Keratinocyte (primary cell): ENCODE results near the gene SLN. TPM values are rescaled to one million over a fixed set of nuclear protein-coding genes. Genes with fewer than 3 reads are reported as not detected.

ENCODE experiments used
- DNase-seq: peaks from one replicate; pipeline ENCODE4 v3.0.0-alpha.2; 2011; ENCODE audit warnings: low read depth, missing footprints, low spot score
- FAIRE-seq: peaks from 2 replicates; lab custom pipeline; 2011; peaks lifted over from hg19 to GRCh38; lab: Jason Lieb, UNC
- H2AFZ ChIP-seq: 2 replicates; pipeline ENCODE4 v1.6.0; 2012; ENCODE audit warnings: low read length, control low read depth, inconsistent platforms; ENCODE audit not compliant: control insufficient read depth
- H3K27ac ChIP-seq: 2 replicates; pipeline ENCODE4 v1.5.1; 2011; ENCODE audit warnings: low read length; ENCODE audit not compliant: control insufficient read depth, insufficient read depth
- H3K27me3 ChIP-seq: 3 replicates; pipeline ENCODE4 v1.6.0; 2011; ENCODE audit warnings: low read length; ENCODE audit not compliant: control insufficient read depth, insufficient read depth; ENCODE audit errors: extremely low read depth
- H3K36me3 ChIP-seq, 2 experiments: 2 replicates in 1 of 2; 3 replicates in 1 of 2; pipeline ENCODE4 v1.5.1; 2011; ENCODE audit warnings: low read length in 2 of 2, mild to moderate bottlenecking in 1 of 2; ENCODE audit not compliant: control insufficient read depth in 2 of 2, insufficient read depth in 2 of 2; ENCODE audit errors: extremely low read depth in 1 of 2
- H3K4me1 ChIP-seq: 3 replicates; pipeline ENCODE4 v1.5.1; 2011; ENCODE audit warnings: low read length; ENCODE audit not compliant: control insufficient read depth, insufficient read depth; ENCODE audit errors: extremely low read depth
- H3K4me2 ChIP-seq: 3 replicates; pipeline ENCODE4 v1.6.0; 2011; ENCODE audit warnings: low read depth, low read length; ENCODE audit not compliant: control insufficient read depth, insufficient read depth; ENCODE audit errors: extremely low read depth
- H3K4me3 ChIP-seq, 3 experiments: fragments of 200-600 bp in 1 of 3; sonication (generic) in 1 of 3; 2 replicates in 2 of 3; 3 replicates in 1 of 3; pipeline ENCODE4 v1.5.1; 2011 to 2016; ENCODE audit warnings: low read length in 3 of 3, mild to moderate bottlenecking in 3 of 3, control low read depth in 2 of 3, inconsistent platforms in 1 of 3, low read depth in 1 of 3, mixed read lengths in 1 of 3, mixed run types in 1 of 3, moderate library complexity in 1 of 3; ENCODE audit not compliant: control insufficient read depth in 2 of 3, insufficient read depth in 2 of 3; ENCODE audit errors: extremely low read depth in 1 of 3
- H3K79me2 ChIP-seq: 2 replicates; pipeline ENCODE4 v1.6.0; 2012; ENCODE audit warnings: low read length; ENCODE audit not compliant: control insufficient read depth, insufficient read depth
- H3K9ac ChIP-seq: 3 replicates; pipeline ENCODE4 v1.6.0; 2011; ENCODE audit warnings: low read length; ENCODE audit not compliant: control insufficient read depth, insufficient read depth; ENCODE audit errors: extremely low read depth
- H3K9me1 ChIP-seq: 3 replicates; pipeline ENCODE4 v1.6.0; 2011; ENCODE audit warnings: low read length; ENCODE audit not compliant: control insufficient read depth, insufficient read depth; ENCODE audit errors: extremely low read depth
- H3K9me3 ChIP-seq: 2 replicates; pipeline ENCODE4 v1.5.1; 2012; ENCODE audit warnings: low read depth, low read length; ENCODE audit not compliant: control insufficient read depth
- H4K20me1 ChIP-seq: 3 replicates; pipeline ENCODE4 v1.6.0; 2011; ENCODE audit warnings: low read length; ENCODE audit not compliant: control insufficient read depth, insufficient read depth; ENCODE audit errors: extremely low read depth
- EZH2 ChIP-seq: IDR thresholded peaks from one replicate; pipeline ENCODE4 v1.6.1; 2012; ENCODE audit warnings: inconsistent platforms, mild to moderate bottlenecking, low read length, moderate library complexity
- dilution Hi-C: fragments of 300-500 bp; cut with MboI; formaldehyde crosslinking; loops from one replicate; pipeline ENCODE4 v1.7.0; 2020; ENCODE audit warnings: low sequenced_read_pairs; ENCODE audit not compliant: extremely low pct_ligation_motif_present
- polyA plus RNA-seq, 5 experiments: library from polyadenylated mRNA; depleted of rRNA in 3 of 5; stranded (reverse) in 3 of 5; stranded (forward) in 1 of 5; unstranded in 1 of 5; fragments of >200 nt; gene quantifications; 1 replicate in 1 of 5; 2 replicates in 3 of 5; 3 replicates in 1 of 5; pipeline versions ENCODE4 v1.2.1 to v1.2.3, GENCODE V29; 2011 to 2012; ENCODE audit warnings: missing spikeins in 2 of 5, low read depth in 1 of 5, low replicate concordance in 1 of 5
- TF ChIP-seq, protein P1 (sequence below), 3 experiments: IDR thresholded peaks in 1 of 3; conservative IDR thresholded peaks in 1 of 3; optimal IDR thresholded peaks in 1 of 3; 2 replicates in 2 of 3; 3 replicates in 1 of 3; pipeline versions ENCODE3 to v1.5.1; 2011; ENCODE audit warnings: low read length in 3 of 3, mild to moderate bottlenecking in 3 of 3, moderate library complexity in 2 of 3, control low read depth in 1 of 3, inconsistent platforms in 1 of 3; ENCODE audit not compliant: insufficient read depth in 2 of 3; ENCODE audit errors: extremely low read depth in 1 of 3

The SLN gene
- polyA plus RNA-seq, 1 donor (not counting 4 experiments of a cell fraction or from before 2014, with no cell fraction given): 0.12 TPM

DNA sequence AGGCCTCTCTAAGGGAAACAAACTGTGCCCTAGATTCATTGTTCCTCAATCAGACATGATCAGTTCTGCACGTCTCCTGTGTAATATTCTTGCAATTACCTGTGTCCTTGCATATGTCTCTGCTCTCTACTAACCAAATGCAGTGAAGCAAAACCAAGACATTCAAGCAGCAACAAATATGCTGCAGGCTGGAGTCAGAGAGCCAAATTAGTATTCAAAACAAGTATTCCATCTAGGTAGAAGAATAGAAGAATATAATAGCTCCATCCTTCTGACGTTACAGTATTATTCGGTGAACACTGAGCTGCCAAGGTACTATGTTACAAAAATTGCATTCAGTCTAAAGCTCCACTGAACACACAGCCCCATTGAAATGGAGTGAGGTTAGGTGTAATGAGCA, 51.8 kb downstream of the SLN start:
- Histone ChIP-seq H3K4me1 (no peaks in the 10 kb centered on the region), H3K27me3 (peaks cover 2% of the 10 kb centered on the region), H2AFZ (no peak overlapping the region), H3K36me3 (no peaks in the 10 kb centered on the region), H3K9me3 (no peaks in the 10 kb centered on the region), H3K9ac (no peak overlapping the region), H3K79me2 (no peaks in the 10 kb centered on the region), H4K20me1 (no peaks in the 10 kb centered on the region), H3K9me1 (no peaks in the 10 kb centered on the region), H3K4me3 (no peak overlapping the region), H3K4me2 (no peak overlapping the region), H3K27ac (no peak overlapping the region)
- no peak for DNase-seq
- FAIRE-seq: no peak
- dilution Hi-C loops: no loop called here
- TF ChIP-seq, protein P1, sequence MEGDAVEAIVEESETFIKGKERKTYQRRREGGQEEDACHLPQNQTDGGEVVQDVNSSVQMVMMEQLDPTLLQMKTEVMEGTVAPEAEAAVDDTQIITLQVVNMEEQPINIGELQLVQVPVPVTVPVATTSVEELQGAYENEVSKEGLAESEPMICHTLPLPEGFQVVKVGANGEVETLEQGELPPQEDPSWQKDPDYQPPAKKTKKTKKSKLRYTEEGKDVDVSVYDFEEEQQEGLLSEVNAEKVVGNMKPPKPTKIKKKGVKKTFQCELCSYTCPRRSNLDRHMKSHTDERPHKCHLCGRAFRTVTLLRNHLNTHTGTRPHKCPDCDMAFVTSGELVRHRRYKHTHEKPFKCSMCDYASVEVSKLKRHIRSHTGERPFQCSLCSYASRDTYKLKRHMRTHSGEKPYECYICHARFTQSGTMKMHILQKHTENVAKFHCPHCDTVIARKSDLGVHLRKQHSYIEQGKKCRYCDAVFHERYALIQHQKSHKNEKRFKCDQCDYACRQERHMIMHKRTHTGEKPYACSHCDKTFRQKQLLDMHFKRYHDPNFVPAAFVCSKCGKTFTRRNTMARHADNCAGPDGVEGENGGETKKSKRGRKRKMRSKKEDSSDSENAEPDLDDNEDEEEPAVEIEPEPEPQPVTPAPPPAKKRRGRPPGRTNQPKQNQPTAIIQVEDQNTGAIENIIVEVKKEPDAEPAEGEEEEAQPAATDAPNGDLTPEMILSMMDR (optimal IDR thresholded peaks at IDR 0.05 in 1 of 3, IDR thresholded peaks at IDR 0.05 in 1 of 3, conservative IDR thresholded peaks at IDR 0.05 in 1 of 3; ENCODE audit: extremely low read depth in 1 of 3, insufficient read depth in 2 of 3, low read length in 3 of 3): no peak
- TF ChIP-seq EZH2: no peak

GRCh38 chr11:107659310-107659709, 52.5 kb downstream of the SLN start:
- Histone ChIP-seq H3K27me3 (no peaks in the 10 kb centered on the region), H2AFZ (no peak overlapping the region), H3K4me2 (no peak overlapping the region), H3K4me3 (no peak overlapping the region), H3K27ac (no peak overlapping the region), H3K9me3 (no peaks in the 10 kb centered on the region), H3K36me3 (no peaks in the 10 kb centered on the region), H4K20me1 (no peaks in the 10 kb centered on the region), H3K4me1 (no peaks in the 10 kb centered on the region), H3K79me2 (no peaks in the 10 kb centered on the region), H3K9ac (no peak overlapping the region), H3K9me1 (no peaks in the 10 kb centered on the region)
- dilution Hi-C loops: no loop called here
- TF ChIP-seq, protein P1 (optimal IDR thresholded peaks at IDR 0.05 in 1 of 3, IDR thresholded peaks at IDR 0.05 in 1 of 3, conservative IDR thresholded peaks at IDR 0.05 in 1 of 3; ENCODE audit: extremely low read depth in 1 of 3, insufficient read depth in 2 of 3, low read length in 3 of 3): no peak
- TF ChIP-seq EZH2: no peak
- DNase-seq (no peak), FAIRE-seq (no peak)

Other genes with a start within 250 kb of the SLN start
- gene ALKBH8, start 146.3 kb downstream of the SLN start, polyA plus RNA-seq: 3.4 to 8.0 TPM (median 6.5 TPM) in 3 replicates
- 0.15 to 0.63 TPM (median 0.51 TPM) in 3 replicates for gene ELMOD1, start 120.9 kb downstream of the SLN start, polyA plus RNA-seq
- 31.6 to 59.5 TPM (median 47.2 TPM) in 3 replicates for gene SLC35F2, start 146.7 kb upstream of the SLN start, polyA plus RNA-seq
- not detected in 3 replicates for gene RAB39A, start 216.4 kb upstream of the SLN start, polyA plus RNA-seq